Ovary (tissue), 9 donors: ENCODE measurements around the gene SPRED1. TPM values are rescaled to one million over a fixed set of nuclear protein-coding genes. Genes with fewer than 3 reads are reported as not detected.

ENCODE experiments used
- DNase-seq, 5 donors: peaks; one replicate each; pipeline ENCODE4 v3.0.0-alpha.2; 2019 to 2020
- H3K27ac ChIP-seq, 2 donors: fragments of 200-600 bp; one replicate each; pipeline versions ENCODE4 v1.5.1 to v1.8.0; 2019 to 2022
- H3K27me3 ChIP-seq: fragments of 200-600 bp; one replicate; pipeline ENCODE4 v1.8.0; 2022
- H3K36me3 ChIP-seq: fragments of 200-600 bp; sonication (generic); one replicate; pipeline ENCODE4 v1.5.1; 2019
- H3K4me1 ChIP-seq: one replicate; pipeline ENCODE4 v1.8.1; 2013; ENCODE audit warnings: mild to moderate bottlenecking, moderate library complexity; ENCODE audit not compliant: insufficient read depth
- H3K4me3 ChIP-seq: fragments of 200-600 bp; sonication (generic); one replicate; pipeline ENCODE4 v1.5.1; 2017
- H3K9me3 ChIP-seq, 2 donors: fragments of 200-600 bp in 1 of 2; sonication (generic) in 1 of 2; one replicate each; pipeline versions ENCODE4 v1.5.1 to v1.8.1; 2013 to 2019; ENCODE audit warnings: mild to moderate bottlenecking in 1 of 2, moderate library complexity in 1 of 2
- CTCF ChIP-seq, 3 donors: fragments of 450-650 bp in 2 of 3; fragments of 200-600 bp in 1 of 3; IDR thresholded peaks; one replicate each; pipeline versions ENCODE4 v1.5.1 to v1.8.0; 2016 to 2022; ENCODE audit warnings: antibody characterized with exemption in 3 of 3, mild to moderate bottlenecking in 1 of 3
- EP300 ChIP-seq: sonication (generic); formaldehyde crosslinking; IDR thresholded peaks from one replicate; pipeline ENCODE4 v1.6.1; 2017; ENCODE audit warnings: antibody characterized with exemption
- POLR2A ChIP-seq: fragments of 450-650 bp; IDR thresholded peaks from one replicate; pipeline ENCODE4 v1.6.1; 2017; ENCODE audit warnings: antibody characterized with exemption, mild to moderate bottlenecking, moderate library complexity
- WGBS, 3 donors: extraction: QIAGEN DNeasy Blood & Tissue Kit in 1 of 3; methylation state at CpG; one replicate each; pipeline versions ENCODE4 v1.1.5 to v1.1.7; 2013 to 2017; 5-methylcytosine and 5-hydroxymethylcytosine counted together
- intact Hi-C, 4 donors: fragments of 100-400 bp; cut with DNase I; formaldehyde crosslinking; loops; one replicate each; pipeline versions ENCODE4 v1.11.0 to v1.15.1; 2022 to 2023
- polyA plus RNA-seq, 2 donors: library from polyadenylated mRNA; stranded (reverse); fragments of 200-250 nt in 1 of 2; fragments of 350-450 nt in 1 of 2; fragmentation: Illumina TruSeq in 1 of 2; extraction: RNeasy Lipid Tissue Mini Kit (QIAGEN cat#74804) in 1 of 2; gene quantifications; one replicate each; pipeline ENCODE4 v1.2.3, GENCODE V29; 2013 to 2014
- total RNA-seq, 7 donors: library from RNA; depleted of rRNA in 2 of 7; stranded (reverse); fragments of >200 nt in 2 of 7; fragmentation: NEBNext Ultra II Directional in 3 of 7; extraction: Animal tissue kit (Norgen Biotek cat#: 25700) in 3 of 7; gene quantifications; one replicate each; pipeline versions ENCODE4 v1.1.0 to v1.2.4, GENCODE V29; 2016 to 2023
- donor health status: DM: no; HTN: no; CAD: no; lungs with moderate emphysema.
- donor health status: DM: no; HTN: no; CAD: no.
- donor health status: Bipolar disorder and iron deficiency.
- donor health status: DM: yes; HTN: yes; CAD: no.
- donor health status: DM: no; HTN: no; CAD: no.
- donor health status: DM: yes; HTN: yes; CAD: no.

SPRED1 gene
- total and polyA plus RNA-seq, 9 donors, result 8.5 to 30.5 (median 20.4) TPM

- no peak for TF ChIP-seq EP300
- no peak for TF ChIP-seq CTCF (IDR thresholded peaks at IDR 0.05)
- TF ChIP-seq POLR2A, result no peak
- H3K9me3 ChIP-seq, result no peaks in the 10 kb centered on the region
- 72 to 76% (median 74%) methylated on average over 3 of the region's 3 CpGs for WGBS, 3 donors
- H3K36me3 ChIP-seq, result no peaks in the 10 kb centered on the region
- H3K4me1 ChIP-seq, result peaks cover 4% of the 10 kb centered on the region
- intact Hi-C loops, result no loop called here
- no peaks in the 10 kb centered on the region for H3K27me3 ChIP-seq
- H3K27ac ChIP-seq, result no peak overlapping the region
- H3K4me3 ChIP-seq, result no peak overlapping the region
- DNase-seq, result no peak
Measured at GRCh38 chr15:38294126-38294525, 41.5 kb downstream of the SPRED1 start.

DNA sequence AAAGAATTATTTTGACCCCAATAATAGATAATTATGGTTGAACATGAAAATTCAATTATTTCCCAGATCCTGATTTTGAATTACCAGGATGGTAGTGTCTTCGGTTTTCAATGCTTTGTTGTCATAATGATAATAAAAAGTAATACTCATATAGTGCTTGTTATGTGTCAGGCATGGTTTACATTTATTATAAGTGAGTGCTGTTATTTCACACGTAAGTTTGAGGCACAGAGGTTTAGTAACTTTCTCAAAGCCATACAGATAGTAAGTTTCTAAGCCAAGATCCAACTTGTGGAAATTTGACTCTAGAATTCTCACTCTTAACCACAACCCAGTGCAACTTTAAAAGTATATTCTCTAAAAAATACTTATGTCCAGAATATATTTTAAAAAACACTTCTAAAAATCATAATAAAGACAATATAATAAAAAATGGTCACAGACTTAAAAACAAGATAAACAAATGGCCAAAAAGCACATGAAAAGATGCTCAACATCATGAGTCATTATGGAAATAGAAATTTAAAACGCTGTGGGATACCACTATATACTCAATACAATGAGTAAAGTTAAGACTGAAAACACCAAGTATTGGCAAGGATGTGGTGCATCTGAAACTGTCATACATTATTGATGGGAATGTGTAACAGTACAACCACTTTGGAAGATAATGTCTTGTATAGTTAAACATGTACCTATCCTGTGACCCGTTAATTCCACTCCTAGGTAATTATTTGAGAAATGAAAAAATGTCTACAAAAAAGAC, 45.2 kb downstream of the SPRED1 start:
- no peaks in the 10 kb centered on the region for H3K36me3 ChIP-seq
- no peak for TF ChIP-seq POLR2A
- no peak for TF ChIP-seq EP300
- TF ChIP-seq CTCF (IDR thresholded peaks at IDR 0.05), result no peak
- H3K9me3 ChIP-seq, result no peaks in the 10 kb centered on the region
- DNase-seq, result no peak
- H3K4me3 ChIP-seq, result no peak overlapping the region
- no peaks in the 10 kb centered on the region for H3K27me3 ChIP-seq
- peaks cover 4% of the 10 kb centered on the region for H3K4me1 ChIP-seq
- intact Hi-C loops, result no loop called here
- 65 to 71% (median 68%) methylated on average over 4 of the region's 4 CpGs for WGBS, 3 donors
- H3K27ac ChIP-seq, result no peak overlapping the region

- intact Hi-C loops, result no loop called here
Measured at GRCh38 chr15:38299216-38299615, 46.6 kb downstream of the SPRED1 start.

GRCh38 chr15:38300395-38300794, 47.8 kb downstream of the SPRED1 start:
- intact Hi-C loops, result no loop called here
- Histone ChIP-seq H3K4me1 (peaks cover 2% of the 10 kb centered on the region), H3K4me3 (no peak overlapping the region), H3K27me3 (no peaks in the 10 kb centered on the region), H3K36me3 (no peaks in the 10 kb centered on the region), H3K27ac (no peak overlapping the region), H3K9me3 (no peaks in the 10 kb centered on the region)
- no peak for DNase-seq
- no peak for TF ChIP-seq POLR2A
- 74 to 78% (median 77%) methylated on average over 2 of the region's 2 CpGs for WGBS, 3 donors

More at GRCh38 chr15:38299216-38299615, 46.6 kb downstream of the SPRED1 start:
- peaks cover 4% of the 10 kb centered on the region for H3K4me1 ChIP-seq
- H3K27me3 ChIP-seq, result no peaks in the 10 kb centered on the region
- no peaks in the 10 kb centered on the region for H3K9me3 ChIP-seq
- no peak for DNase-seq
- no peak overlapping the region for H3K27ac ChIP-seq
- no peaks in the 10 kb centered on the region for H3K36me3 ChIP-seq
- WGBS, 3 donors, result 83 to 91% (median 90%) methylated on average over 6 of the region's 6 CpGs
- TF ChIP-seq POLR2A (no peak), EP300 (no peak), CTCF (IDR thresholded peaks at IDR 0.05) (no peak)
- no peak overlapping the region for H3K4me3 ChIP-seq

DNA sequence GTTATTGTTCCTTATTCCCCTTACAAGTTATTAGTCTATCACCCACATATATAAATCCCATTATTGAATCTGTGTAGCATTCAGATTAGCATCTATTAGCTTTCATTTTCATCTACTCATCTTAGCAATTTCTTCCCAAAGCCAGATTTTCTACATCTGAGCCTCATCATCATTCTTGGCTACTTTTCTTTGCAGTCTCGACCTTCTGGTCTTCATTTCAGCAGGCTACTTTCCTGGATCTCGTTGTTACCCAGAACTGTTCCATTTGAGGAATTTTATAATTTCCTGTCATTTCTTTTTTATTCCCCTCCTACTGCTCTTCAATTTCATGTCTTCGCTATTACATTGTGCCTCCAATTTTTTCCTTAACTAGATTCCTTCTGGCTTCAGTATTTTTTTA, 51.8 kb downstream of the SPRED1 start:
- 52 to 60% (median 57%) methylated on average over 3 of the region's 3 CpGs for WGBS, 3 donors
- Histone ChIP-seq H3K27me3 (no peaks in the 10 kb centered on the region), H3K27ac (no peak overlapping the region), H3K4me3 (no peak overlapping the region), H3K4me1 (no peaks in the 10 kb centered on the region), H3K9me3 (no peaks in the 10 kb centered on the region), H3K36me3 (no peaks in the 10 kb centered on the region)
- intact Hi-C loops, result no loop called here
- DNase-seq, result no peak
- TF ChIP-seq CTCF (IDR thresholded peaks at IDR 0.05) (no peak), EP300 (no peak), POLR2A (no peak)
